H9 (cell line): ENCODE measurements around the gene ITPR3. TPM values are rescaled to one million over a fixed set of nuclear protein-coding genes. Genes with fewer than 3 reads are reported as not detected.

ENCODE experiments used
- DNase-seq: peaks from one replicate; pipeline ENCODE4 v3.0.0-alpha.2; 2017
- H2AFZ ChIP-seq: one replicate; pipeline ENCODE4 v1.6.1; 2013; ENCODE audit warnings: mild to moderate bottlenecking, low read length, control low read depth, moderate library complexity
- H2AK5ac ChIP-seq: 2 replicates; pipeline ENCODE4 v1.6.1; 2013; ENCODE audit warnings: low read length, control low read depth, mixed read lengths; ENCODE audit not compliant: insufficient read length
- H2BK120ac ChIP-seq: one replicate; pipeline ENCODE4 v1.6.1; 2013; ENCODE audit warnings: low read depth, mild to moderate bottlenecking, low read length, control low read depth, inconsistent platforms; ENCODE audit not compliant: poor library complexity, severe bottlenecking
- H2BK12ac ChIP-seq: 2 replicates; pipeline ENCODE4 v1.6.1; 2013; ENCODE audit warnings: low read length, control low read depth, mixed read lengths, low read depth; ENCODE audit not compliant: insufficient read length
- H2BK15ac ChIP-seq: 2 replicates; pipeline ENCODE4 v1.6.1; 2013; ENCODE audit warnings: low read depth, low read length, control low read depth
- H2BK20ac ChIP-seq: one replicate; pipeline ENCODE4 v1.6.1; 2013; ENCODE audit warnings: low read depth, mild to moderate bottlenecking, low read length, control low read depth, inconsistent platforms; ENCODE audit not compliant: poor library complexity, severe bottlenecking
- H2BK5ac ChIP-seq: 2 replicates; pipeline ENCODE4 v1.6.1; 2013; ENCODE audit warnings: low read length, control low read depth, mixed read lengths; ENCODE audit not compliant: insufficient read length
- H3K14ac ChIP-seq: 2 replicates; pipeline ENCODE4 v1.6.1; 2013; ENCODE audit warnings: low read length, control low read depth; ENCODE audit not compliant: insufficient read depth
- H3K18ac ChIP-seq: 2 replicates; pipeline ENCODE4 v1.6.1; 2013; ENCODE audit warnings: low read depth, mild to moderate bottlenecking, mixed read lengths, low read length, control low read depth; ENCODE audit not compliant: insufficient read length
- H3K23ac ChIP-seq: 2 replicates; pipeline ENCODE4 v1.6.1; 2013; ENCODE audit warnings: low read length, control low read depth, mixed read lengths, low read depth; ENCODE audit not compliant: insufficient read length
- H3K23me2 ChIP-seq: 2 replicates; pipeline ENCODE4 v1.6.1; 2013; ENCODE audit warnings: low read depth, mild to moderate bottlenecking, mixed read lengths, low read length, control low read depth; ENCODE audit not compliant: insufficient read length, poor library complexity, severe bottlenecking
- H3K27ac ChIP-seq: 2 replicates; pipeline ENCODE4 v1.5.1; 2013; ENCODE audit warnings: low read length, control low read depth, mixed read lengths, low read depth; ENCODE audit not compliant: insufficient read length
- H3K27me3 ChIP-seq: 2 replicates; pipeline ENCODE4 v1.6.1; 2013; ENCODE audit warnings: low read length, control low read depth, inconsistent platforms; ENCODE audit not compliant: insufficient read depth
- H3K4ac ChIP-seq: 2 replicates; pipeline ENCODE4 v1.6.1; 2013; ENCODE audit warnings: low read depth, mild to moderate bottlenecking, control low read depth, inconsistent platforms, low read length, moderate library complexity
- H3K4me1 ChIP-seq: 2 replicates; pipeline ENCODE4 v1.6.1; 2013; ENCODE audit warnings: low read length, control low read depth, inconsistent platforms; ENCODE audit not compliant: insufficient read depth
- H3K4me2 ChIP-seq: 2 replicates; pipeline ENCODE4 v1.6.1; 2013; ENCODE audit warnings: low read length, control low read depth, mixed read lengths; ENCODE audit not compliant: insufficient read length, insufficient read depth
- H3K56ac ChIP-seq: 2 replicates; pipeline ENCODE4 v1.6.1; 2013; ENCODE audit warnings: low read depth, mild to moderate bottlenecking, mixed read lengths, low read length, control low read depth; ENCODE audit not compliant: insufficient read length
- H3K79me1 ChIP-seq: 2 replicates; pipeline ENCODE4 v1.6.1; 2013; ENCODE audit warnings: low read depth, mild to moderate bottlenecking, moderate library complexity, low read length, control low read depth, inconsistent platforms; ENCODE audit not compliant: insufficient read depth, poor library complexity, severe bottlenecking
- H3K79me2 ChIP-seq: 2 replicates; pipeline ENCODE4 v1.6.1; 2013; ENCODE audit warnings: low read length, control low read depth, inconsistent platforms; ENCODE audit not compliant: insufficient read depth
- H3K9ac ChIP-seq: 2 replicates; pipeline ENCODE4 v1.6.1; 2013; ENCODE audit warnings: low read length, control low read depth, mixed read lengths; ENCODE audit not compliant: insufficient read length; ENCODE audit errors: extremely low read depth
- H3K9me3 ChIP-seq: one replicate; pipeline ENCODE4 v1.6.1; 2013; ENCODE audit warnings: low read depth, low read length, inconsistent platforms; ENCODE audit not compliant: control insufficient read depth
- H3T11ph ChIP-seq: one replicate; pipeline ENCODE4 v1.6.1; 2013; ENCODE audit warnings: mild to moderate bottlenecking, low read length, control low read depth, inconsistent platforms
- H4K20me1 ChIP-seq: one replicate; pipeline ENCODE4 v1.6.1; 2013; ENCODE audit not compliant: control insufficient read depth, insufficient read length, insufficient read depth
- H4K5ac ChIP-seq: 2 replicates; pipeline ENCODE4 v1.6.1; 2013; ENCODE audit warnings: low read depth, mild to moderate bottlenecking, mixed read lengths, low read length, control low read depth; ENCODE audit not compliant: insufficient read length
- H4K8ac ChIP-seq: replicated peaks from 2 replicates; pipeline ENCODE4 v1.6.1; 2013; ENCODE audit warnings: low read length, control low read depth, mixed read lengths, low read depth; ENCODE audit not compliant: insufficient read length
- H4K91ac ChIP-seq: 2 replicates; pipeline ENCODE4 v1.6.1; 2013; ENCODE audit warnings: low read depth, mild to moderate bottlenecking, moderate library complexity, mixed read lengths, low read length, control low read depth; ENCODE audit not compliant: insufficient read length
- H3K27ac Mint-ChIP-seq, 3 experiments: 2 replicates in 2 of 3; 3 replicates in 1 of 3; pipeline ENCODE4 v1.8.0; 2020 to 2021; ENCODE audit warnings: mixed read lengths in 3 of 3, mild to moderate bottlenecking in 1 of 3, moderate library complexity in 1 of 3
- H3K27me3 Mint-ChIP-seq: 2 replicates; pipeline ENCODE4 v1.8.0; 2021; ENCODE audit warnings: low read depth, mild to moderate bottlenecking, moderate library complexity, mixed read lengths
- H3K36me3 Mint-ChIP-seq, 3 experiments: 2 replicates in 2 of 3; 3 replicates in 1 of 3; pipeline ENCODE4 v1.8.0; 2020 to 2021; ENCODE audit warnings: low read depth in 3 of 3, mixed read lengths in 3 of 3; ENCODE audit not compliant: insufficient read depth in 1 of 3
- H3K4me1 Mint-ChIP-seq, 2 experiments: 2 replicates each; pipeline ENCODE4 v1.8.0; 2020; ENCODE audit warnings: mixed read lengths in 2 of 2
- H3K4me3 Mint-ChIP-seq, 2 experiments: 2 replicates in 1 of 2; 3 replicates in 1 of 2; pipeline ENCODE4 v1.8.0; 2020 to 2021; ENCODE audit warnings: mild to moderate bottlenecking in 2 of 2, mixed read lengths in 2 of 2, moderate library complexity in 1 of 2
- H3K9me3 Mint-ChIP-seq, 2 experiments: 2 replicates in 1 of 2; 3 replicates in 1 of 2; pipeline ENCODE4 v1.8.0; 2020; ENCODE audit warnings: mild to moderate bottlenecking in 2 of 2, mixed read lengths in 2 of 2, moderate library complexity in 1 of 2
- CTCF ChIP-seq: fragments of 200-600 bp; sonication (generic); conservative IDR thresholded peaks from 3 replicates; pipeline ENCODE4 v1.8.0; 2021; ENCODE audit warnings: antibody characterized with exemption, mild to moderate bottlenecking
- WGBS: extraction: QIAGEN DNeasy Blood & Tissue Kit; methylation state at CpG from one replicate; pipeline ENCODE4 v1.1.7; 2013; ENCODE audit warnings: missing lambda C conversion rate, low lambda C conversion rate, mixed read lengths; ENCODE audit not compliant: insufficient read length; ENCODE audit errors: extremely low coverage; 5-methylcytosine and 5-hydroxymethylcytosine counted together
- total RNA-seq: library from RNA; stranded (reverse); gene quantifications from 2 replicates; pipeline ENCODE4 v1.2.1, GENCODE V29; 2021

The ITPR3 gene
- total RNA-seq, 1 experiment from 2014 or later = 40.3 TPM

- no peak overlapping the region for H2BK120ac ChIP-seq
- no peak overlapping the region for H3K56ac ChIP-seq
- H2BK15ac ChIP-seq = no peak overlapping the region
- no peak overlapping the region for H4K5ac ChIP-seq
- H2BK5ac ChIP-seq = no peak overlapping the region
- no peak for TF ChIP-seq CTCF
- no peak overlapping the region for H3K14ac ChIP-seq
- H3T11ph ChIP-seq = no peak overlapping the region
- no peaks in the 10 kb centered on the region for H3K23me2 ChIP-seq
- H2AFZ ChIP-seq = no peak overlapping the region
- H3K27me3 ChIP-seq = no peaks in the 10 kb centered on the region
- H3K27ac ChIP-seq = no peak overlapping the region
- Mint-ChIP-seq H3K36me3 (peaks cover 4 to 9% (median 9%) of the 10 kb centered on the region in 3 experiments; a peak in 5 of 7 replicates), H3K4me3 (no peak overlapping the region), H3K27me3 (peaks cover 2% of the 10 kb centered on the region), H3K4me1 (peaks cover 37 to 56% of the 10 kb centered on the region in 2 experiments), H3K9me3 (peaks cover 0 to 2% of the 10 kb centered on the region in 2 experiments; a peak in 1 of 5 replicates), H3K27ac (no peak overlapping the region)
- H3K9me3 ChIP-seq = no peaks in the 10 kb centered on the region
- no peak overlapping the region for H3K4me2 ChIP-seq
- no CpG with 5 or more reads among the region's 13 CpGs for WGBS
- no peak overlapping the region for H2BK12ac ChIP-seq
- H3K79me2 ChIP-seq = no peaks in the 10 kb centered on the region; the same call in 1 of the 2 replicates
- H3K18ac ChIP-seq = no peak overlapping the region
- H2AK5ac ChIP-seq = no peak overlapping the region
- no peak overlapping the region for H3K23ac ChIP-seq
- no peak overlapping the region for H3K4ac ChIP-seq
- no peaks in the 10 kb centered on the region for H4K20me1 ChIP-seq
- DNase-seq = peak; percentile 12
- H2BK20ac ChIP-seq = no peak overlapping the region
- H4K91ac ChIP-seq = no peak overlapping the region
- H3K4me1 ChIP-seq = peaks cover 2% of the 10 kb centered on the region; the same call in 1 of the 2 replicates
- H3K79me1 ChIP-seq = no peaks in the 10 kb centered on the region
- no peak overlapping the region for H4K8ac ChIP-seq
- H3K9ac ChIP-seq = no peak overlapping the region
Observed at GRCh38 chr6:33640361-33640760, 19.2 kb downstream of the ITPR3 start.
